HCT116 (cell line): ENCODE data around the gene EIF6.

ENCODE experiments used
- POLR2A ChIP-seq: IDR thresholded peaks from 2 replicates; pipeline ENCODE4 v1.7.0; 2011; ENCODE audit warnings: borderline replicate concordance; ENCODE audit not compliant: insufficient read depth, insufficient read length; ENCODE audit errors: extremely low read depth
- TCF7L2 ChIP-seq: IDR thresholded peaks from 2 replicates; pipeline ENCODE4 v1.7.0; 2011; ENCODE audit warnings: borderline replicate concordance, inconsistent platforms; ENCODE audit not compliant: insufficient read depth, insufficient read length; ENCODE audit errors: extremely low read depth
- TF ChIP-seq, protein P1 (sequence below), 3 experiments: fragments of 200-600 bp in 1 of 3; sonication (generic) in 1 of 3; IDR thresholded peaks in 2 of 3; conservative IDR thresholded peaks in 1 of 3; 2 replicates each; pipeline ENCODE4 v1.5.1; 2012 to 2017; ENCODE audit warnings: low read depth in 2 of 3, low read length in 2 of 3, antibody characterized with exemption in 1 of 3, borderline replicate concordance in 1 of 3, control low read depth in 1 of 3, mild to moderate bottlenecking in 1 of 3, mixed read lengths in 1 of 3, mixed run types in 1 of 3, moderate library complexity in 1 of 3; ENCODE audit not compliant: insufficient read depth in 1 of 3

DNA sequence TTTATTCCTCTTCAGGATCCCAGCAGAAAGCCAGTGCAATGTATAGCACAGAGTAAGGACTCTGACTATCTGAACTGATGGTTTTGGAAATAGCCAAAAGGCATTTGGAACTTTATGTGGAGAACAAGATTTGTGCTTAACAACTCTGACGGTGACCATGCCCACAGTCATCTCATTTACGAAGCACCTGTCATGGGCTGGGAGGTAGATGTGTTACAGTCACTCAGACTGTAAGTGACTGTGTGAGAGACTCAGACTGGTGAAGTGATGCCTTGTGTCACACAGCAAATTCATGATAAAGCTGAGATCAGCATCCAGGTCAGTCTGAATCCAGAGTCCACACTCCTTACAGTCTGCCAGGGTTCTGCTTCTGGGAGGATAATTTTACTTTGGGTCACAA lies 31.5 kb upstream of the EIF6 start:
- TF ChIP-seq POLR2A (no peak), TCF7L2 (no peak)
- TF ChIP-seq, protein P1, sequence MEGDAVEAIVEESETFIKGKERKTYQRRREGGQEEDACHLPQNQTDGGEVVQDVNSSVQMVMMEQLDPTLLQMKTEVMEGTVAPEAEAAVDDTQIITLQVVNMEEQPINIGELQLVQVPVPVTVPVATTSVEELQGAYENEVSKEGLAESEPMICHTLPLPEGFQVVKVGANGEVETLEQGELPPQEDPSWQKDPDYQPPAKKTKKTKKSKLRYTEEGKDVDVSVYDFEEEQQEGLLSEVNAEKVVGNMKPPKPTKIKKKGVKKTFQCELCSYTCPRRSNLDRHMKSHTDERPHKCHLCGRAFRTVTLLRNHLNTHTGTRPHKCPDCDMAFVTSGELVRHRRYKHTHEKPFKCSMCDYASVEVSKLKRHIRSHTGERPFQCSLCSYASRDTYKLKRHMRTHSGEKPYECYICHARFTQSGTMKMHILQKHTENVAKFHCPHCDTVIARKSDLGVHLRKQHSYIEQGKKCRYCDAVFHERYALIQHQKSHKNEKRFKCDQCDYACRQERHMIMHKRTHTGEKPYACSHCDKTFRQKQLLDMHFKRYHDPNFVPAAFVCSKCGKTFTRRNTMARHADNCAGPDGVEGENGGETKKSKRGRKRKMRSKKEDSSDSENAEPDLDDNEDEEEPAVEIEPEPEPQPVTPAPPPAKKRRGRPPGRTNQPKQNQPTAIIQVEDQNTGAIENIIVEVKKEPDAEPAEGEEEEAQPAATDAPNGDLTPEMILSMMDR (IDR thresholded peaks at IDR 0.05 in 2 of 3, conservative IDR thresholded peaks at IDR 0.05 in 1 of 3; ENCODE audit: borderline replicate concordance in 1 of 3, insufficient read depth in 1 of 3, low read depth in 2 of 3, low read length in 2 of 3), result no peak
